Spleen (tissue), 7 donors: ENCODE results near the gene MSI2.

Experiments used
- POLR2AphosphoS5 ChIP-seq, 3 donors: sonication (generic); formaldehyde crosslinking; IDR thresholded peaks; one replicate each; pipeline ENCODE4 v1.5.1; 2017; ENCODE audit warnings: antibody characterized with exemption in 3 of 3
- TF ChIP-seq, protein P1 (sequence below), 11 experiments: fragments of 200-600 bp in 7 of 11; fragments of 450-650 bp in 4 of 11; sonication (generic) in 4 of 11; IDR thresholded peaks in 8 of 11; conservative IDR thresholded peaks in 3 of 11; 1 replicate in 7 of 11; 2 replicates in 4 of 11; pipeline versions ENCODE4 v1.4.0 to v1.8.0; 2016 to 2021; ENCODE audit warnings: antibody characterized with exemption in 11 of 11, inconsistent platforms in 4 of 11, mild to moderate bottlenecking in 1 of 11
- donor health status: DM: no; HTN: no; CAD: no; lungs with moderate emphysema.
- donor health status: DM: no; HTN: no; CAD: no.
- donor health status: DM: no; HTN: no; CAD: no.

DNA sequence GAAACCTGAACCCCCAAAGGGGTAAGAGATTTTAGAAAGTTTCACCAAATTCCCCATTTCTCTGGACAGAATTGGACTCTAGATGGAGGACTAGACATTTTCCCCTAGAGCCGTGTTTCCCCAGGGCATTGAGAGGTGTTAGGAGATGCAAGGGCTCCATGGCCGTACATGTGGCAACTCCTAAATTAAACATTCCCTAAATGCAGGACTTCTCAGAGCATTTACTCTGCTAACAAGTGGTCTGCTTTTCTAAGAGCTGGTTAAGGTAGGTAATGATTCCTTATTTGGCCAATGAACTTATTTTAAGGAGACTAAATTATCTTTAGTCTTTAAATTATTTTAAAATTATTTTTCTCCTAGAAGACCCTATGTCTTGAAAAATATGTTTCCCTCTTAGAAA is 200.9 kb downstream of the MSI2 start:
- TF ChIP-seq, protein P1, sequence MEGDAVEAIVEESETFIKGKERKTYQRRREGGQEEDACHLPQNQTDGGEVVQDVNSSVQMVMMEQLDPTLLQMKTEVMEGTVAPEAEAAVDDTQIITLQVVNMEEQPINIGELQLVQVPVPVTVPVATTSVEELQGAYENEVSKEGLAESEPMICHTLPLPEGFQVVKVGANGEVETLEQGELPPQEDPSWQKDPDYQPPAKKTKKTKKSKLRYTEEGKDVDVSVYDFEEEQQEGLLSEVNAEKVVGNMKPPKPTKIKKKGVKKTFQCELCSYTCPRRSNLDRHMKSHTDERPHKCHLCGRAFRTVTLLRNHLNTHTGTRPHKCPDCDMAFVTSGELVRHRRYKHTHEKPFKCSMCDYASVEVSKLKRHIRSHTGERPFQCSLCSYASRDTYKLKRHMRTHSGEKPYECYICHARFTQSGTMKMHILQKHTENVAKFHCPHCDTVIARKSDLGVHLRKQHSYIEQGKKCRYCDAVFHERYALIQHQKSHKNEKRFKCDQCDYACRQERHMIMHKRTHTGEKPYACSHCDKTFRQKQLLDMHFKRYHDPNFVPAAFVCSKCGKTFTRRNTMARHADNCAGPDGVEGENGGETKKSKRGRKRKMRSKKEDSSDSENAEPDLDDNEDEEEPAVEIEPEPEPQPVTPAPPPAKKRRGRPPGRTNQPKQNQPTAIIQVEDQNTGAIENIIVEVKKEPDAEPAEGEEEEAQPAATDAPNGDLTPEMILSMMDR (IDR thresholded peaks at IDR 0.05 in 8 of 11, conservative IDR thresholded peaks at IDR 0.05 in 3 of 11) = no peak
- TF ChIP-seq POLR2AphosphoS5 (IDR thresholded peaks at IDR 0.05) = no peak
